ENCODE results near the gene LMO1. TPM values are rescaled to one million over a fixed set of nuclear protein-coding genes. Genes with fewer than 3 reads are reported as not detected.
A peak's percentile ranks its signal among the peaks of the same experiment; 100 is the strongest.

The LMO1 gene
- total RNA-seq, 1 experiment from 2014 or later: 0.40 TPM

GRCh38 chr11:8230178-8230859 lies 33.4 kb downstream of the LMO1 start:
- DNase-seq (ENCODE audit: extremely low read depth, low read depth): no peak

- no peak for DNase-seq (ENCODE audit: extremely low read depth, low read depth)
Measured at GRCh38 chr11:8229299-8230177, 34.1 kb downstream of the LMO1 start.

GRCh38 chr11:8228231-8228630 lies 35.4 kb downstream of the LMO1 start:
- no peak for DNase-seq (ENCODE audit: extremely low read depth, low read depth)

GRCh38 chr11:8227156-8228152 lies 36.2 kb downstream of the LMO1 start:
- DNase-seq (ENCODE audit: extremely low read depth, low read depth): no peak

- peak; percentile 57 for DNase-seq (ENCODE audit: extremely low read depth, low read depth)
Measured at GRCh38 chr11:8225589-8226036, 38.1 kb downstream of the LMO1 start.

GRCh38 chr11:8224711-8225110 lies 39.0 kb downstream of the LMO1 start:
- no peak for DNase-seq (ENCODE audit: extremely low read depth, low read depth)

GRCh38 chr11:8224161-8224591 lies 39.5 kb downstream of the LMO1 start:
- DNase-seq (ENCODE audit: extremely low read depth, low read depth): no peak

- no peak for DNase-seq (ENCODE audit: extremely low read depth, low read depth)
Measured at GRCh38 chr11:8223513-8223900, 40.2 kb downstream of the LMO1 start.

- DNase-seq (ENCODE audit: extremely low read depth, low read depth): no peak
Measured at GRCh38 chr11:8222820-8223512, 40.7 kb downstream of the LMO1 start.

GRCh38 chr11:8221917-8222495 lies 41.7 kb downstream of the LMO1 start:
- DNase-seq (ENCODE audit: extremely low read depth, low read depth): no peak

GRCh38 chr11:8221046-8221723 lies 42.5 kb downstream of the LMO1 start:
- no peak for DNase-seq (ENCODE audit: extremely low read depth, low read depth)

GRCh38 chr11:8220261-8221045 lies 43.2 kb downstream of the LMO1 start:
- DNase-seq (ENCODE audit: extremely low read depth, low read depth): no peak

GRCh38 chr11:8219257-8220021 lies 44.2 kb downstream of the LMO1 start:
- DNase-seq (ENCODE audit: extremely low read depth, low read depth): peak; percentile 41

GRCh38 chr11:8218840-8219239 lies 44.8 kb downstream of the LMO1 start:
- DNase-seq (ENCODE audit: extremely low read depth, low read depth): no peak

GRCh38 chr11:8218409-8218808 lies 45.3 kb downstream of the LMO1 start:
- DNase-seq (ENCODE audit: extremely low read depth, low read depth): no peak

- no peak for DNase-seq (ENCODE audit: extremely low read depth, low read depth)
Measured at GRCh38 chr11:8217926-8218325, 45.8 kb downstream of the LMO1 start.

GRCh38 chr11:8217136-8217535 lies 46.5 kb downstream of the LMO1 start:
- DNase-seq (ENCODE audit: extremely low read depth, low read depth): no peak

- no peak for DNase-seq (ENCODE audit: extremely low read depth, low read depth)
Measured at GRCh38 chr11:8213376-8213775, 50.3 kb downstream of the LMO1 start.

Measured in NCI-H460 (cell line).